Measurements from ENCODE around the gene OTOGL.

DNA sequence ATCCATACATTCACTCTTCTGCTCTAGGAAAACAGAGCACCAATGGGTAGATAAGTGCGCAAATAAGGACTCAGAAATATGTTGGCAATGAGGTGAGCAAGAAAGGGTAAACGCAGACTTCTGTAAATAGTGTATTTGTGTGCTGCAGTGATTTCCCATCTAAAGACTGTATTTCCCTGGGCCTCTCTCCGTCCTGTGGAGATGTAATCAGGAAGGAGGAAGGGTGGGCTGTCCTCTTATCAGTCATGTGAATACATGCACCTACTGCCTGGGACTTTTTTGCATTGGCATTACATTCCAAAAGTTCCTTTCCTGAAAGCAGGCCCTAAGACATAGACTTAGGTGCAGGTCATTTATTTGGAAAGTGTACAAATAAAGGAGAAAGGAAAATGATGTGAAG is 114.5 kb downstream of the OTOGL start:
- TF ChIP-seq CTCF (IDR thresholded peaks at IDR 0.05) (no peak), RXRA (IDR thresholded peaks at IDR 0.05; ENCODE audit: borderline replicate concordance, low read depth) (no peak), RAD21 (IDR thresholded peaks at IDR 0.05; ENCODE audit: low read length) (no peak), NFIC (IDR thresholded peaks at IDR 0.05; ENCODE audit: borderline replicate concordance) (no peak)
